Duodenal mucosa (tissue), 2 donors: ENCODE measurements around the gene SMPDL3A.
"Not testable (repeated sequence)": the region's sequence is repeated elsewhere in the genome, so short reads cannot be mapped to it uniquely, and the experiment has no call there.

Source experiments
- H3K27ac ChIP-seq: one replicate; pipeline ENCODE4 v1.7.0; 2013; ENCODE audit warnings: low read depth, low read length
- H3K27me3 ChIP-seq, 2 donors: one replicate each; pipeline ENCODE4 v1.7.0; 2013; ENCODE audit warnings: low read length in 2 of 2, control low read depth in 1 of 2; ENCODE audit not compliant: insufficient read depth in 2 of 2, control insufficient read depth in 1 of 2
- H3K36me3 ChIP-seq, 2 donors: one replicate each; pipeline ENCODE4 v1.7.0; 2013; ENCODE audit warnings: low read length in 2 of 2, control low read depth in 1 of 2; ENCODE audit not compliant: insufficient read depth in 2 of 2, control insufficient read depth in 1 of 2
- H3K4me1 ChIP-seq, 2 donors: one replicate each; pipeline ENCODE4 v1.7.0; 2013; ENCODE audit warnings: low read length in 2 of 2, control low read depth in 1 of 2; ENCODE audit not compliant: insufficient read depth in 2 of 2, control insufficient read depth in 1 of 2
- H3K4me3 ChIP-seq, 2 donors: one replicate each; pipeline ENCODE4 v1.7.0; 2013; ENCODE audit warnings: low read length in 2 of 2, low read depth in 1 of 2
- H3K9ac ChIP-seq, 2 donors: one replicate each; pipeline ENCODE4 v1.7.0; 2013; ENCODE audit warnings: low read length in 2 of 2, low read depth in 1 of 2
- H3K9me3 ChIP-seq, 2 donors: one replicate each; pipeline ENCODE4 v1.7.0; 2013; ENCODE audit warnings: low read length in 2 of 2, control low read depth in 1 of 2; ENCODE audit not compliant: control insufficient read depth in 1 of 2

SMPDL3A gene, protein sequence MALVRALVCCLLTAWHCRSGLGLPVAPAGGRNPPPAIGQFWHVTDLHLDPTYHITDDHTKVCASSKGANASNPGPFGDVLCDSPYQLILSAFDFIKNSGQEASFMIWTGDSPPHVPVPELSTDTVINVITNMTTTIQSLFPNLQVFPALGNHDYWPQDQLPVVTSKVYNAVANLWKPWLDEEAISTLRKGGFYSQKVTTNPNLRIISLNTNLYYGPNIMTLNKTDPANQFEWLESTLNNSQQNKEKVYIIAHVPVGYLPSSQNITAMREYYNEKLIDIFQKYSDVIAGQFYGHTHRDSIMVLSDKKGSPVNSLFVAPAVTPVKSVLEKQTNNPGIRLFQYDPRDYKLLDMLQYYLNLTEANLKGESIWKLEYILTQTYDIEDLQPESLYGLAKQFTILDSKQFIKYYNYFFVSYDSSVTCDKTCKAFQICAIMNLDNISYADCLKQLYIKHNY

DNA sequence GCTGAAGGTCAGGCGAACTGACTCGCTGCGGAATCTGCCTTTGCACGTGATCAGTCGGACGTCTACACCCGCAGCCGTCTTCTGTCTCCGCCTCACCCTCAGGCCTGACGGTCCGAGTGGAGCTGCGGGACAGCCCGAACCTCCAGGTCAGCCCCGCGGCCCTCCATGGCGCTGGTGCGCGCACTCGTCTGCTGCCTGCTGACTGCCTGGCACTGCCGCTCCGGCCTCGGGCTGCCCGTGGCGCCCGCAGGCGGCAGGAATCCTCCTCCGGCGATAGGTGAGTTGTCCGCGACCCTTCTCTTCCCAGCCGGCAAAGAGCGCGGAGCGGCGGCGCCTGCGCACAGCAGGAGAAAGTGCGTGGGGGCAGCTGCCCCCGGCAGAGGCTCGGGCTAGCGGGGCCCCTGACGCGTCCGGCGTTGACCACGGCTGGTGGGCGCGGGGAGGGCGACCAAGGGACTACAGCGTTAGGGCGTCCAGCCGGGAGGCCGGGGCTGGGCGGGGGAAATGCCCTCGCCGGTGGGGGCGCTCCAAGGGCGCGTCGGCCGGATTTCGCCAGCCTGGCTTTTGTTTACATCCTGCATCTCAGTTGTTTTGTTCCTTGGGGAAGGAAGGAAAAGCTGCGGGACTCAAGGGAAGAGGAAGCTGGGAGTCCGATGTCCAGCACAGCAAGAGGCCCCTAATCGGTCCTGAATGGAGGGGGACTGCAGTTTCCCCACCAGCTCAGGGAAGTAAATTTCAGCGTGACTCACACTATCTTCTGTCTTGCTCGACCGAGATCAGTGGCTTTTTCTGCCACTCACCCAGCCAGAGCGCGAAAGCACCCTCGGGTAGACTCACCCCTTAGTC lies at the start of gene SMPDL3A:
TSS of gene SMPDL3A (plus strand) at position 77 of the 846 bp plus-strand sequence. CDS start at position 166, 89 bp downstream.
- Histone ChIP-seq H3K4me3 (peak within 1 kb of the TSS; percentile 92 to 98), H3K36me3 (no peaks in the 10 kb centered on the region), H3K27me3 (no peaks in the 10 kb centered on the region), H3K9me3 (no peaks in the 10 kb centered on the region), H3K27ac (peak within 1 kb of the TSS; percentile 94), H3K4me1 (peaks cover 26 to 33% of the 10 kb centered on the region in 2 donors), H3K9ac (peak within 1 kb of the TSS; percentile 90 to 98)

DNA sequence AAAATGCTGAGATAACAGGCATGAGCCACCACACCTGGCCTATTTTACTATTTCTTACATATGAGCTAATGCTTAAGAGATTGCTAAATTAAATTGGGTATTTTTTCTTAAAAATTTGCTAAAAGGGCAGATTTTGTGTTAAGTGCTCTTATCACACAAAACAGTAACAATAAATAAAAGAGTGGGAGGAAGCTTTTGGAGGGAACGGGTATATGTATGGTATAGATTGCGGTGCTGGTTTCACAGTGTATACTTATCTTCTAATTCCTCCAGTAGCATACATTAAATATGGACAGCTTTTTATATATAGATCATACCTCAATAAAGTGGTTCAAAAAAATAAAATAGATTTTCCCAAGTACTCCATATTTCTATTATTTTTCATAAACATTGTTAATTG lies 49.0 kb upstream of the SMPDL3A start:
- Histone ChIP-seq H3K9ac (no peak overlapping the region), H3K36me3 (no peaks in the 10 kb centered on the region), H3K27ac (no peak overlapping the region), H3K4me3 (no peak overlapping the region), H3K4me1 (no peaks in the 10 kb centered on the region), H3K9me3 (no peaks in the 10 kb centered on the region), H3K27me3 (no peaks in the 10 kb centered on the region)

DNA sequence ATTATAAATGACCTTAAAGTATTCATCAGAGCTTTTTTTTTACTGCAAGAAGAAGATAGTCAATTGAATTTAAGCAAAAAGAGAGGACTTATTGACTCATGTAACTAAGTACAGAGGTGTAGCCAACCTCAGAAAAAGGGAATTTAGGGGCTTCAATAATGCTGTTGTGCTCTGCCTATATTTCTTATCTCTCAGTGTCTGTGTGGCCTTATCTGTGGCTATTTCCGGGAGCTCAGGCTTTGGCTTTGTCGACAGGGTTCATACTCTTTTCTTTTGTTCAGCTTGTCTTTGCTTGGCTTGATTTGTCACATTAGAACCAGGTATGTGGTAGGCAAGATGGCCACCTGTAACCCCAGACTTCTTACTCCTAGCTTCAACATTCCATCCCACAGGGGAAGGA lies 48.1 kb upstream of the SMPDL3A start:
- no peak overlapping the region for H3K9ac ChIP-seq
- H3K9me3 ChIP-seq, result no peaks in the 10 kb centered on the region
- no peak overlapping the region for H3K4me3 ChIP-seq
- H3K36me3 ChIP-seq, result no peaks in the 10 kb centered on the region
- no peak overlapping the region for H3K27ac ChIP-seq
- no peaks in the 10 kb centered on the region for H3K27me3 ChIP-seq
- H3K4me1 ChIP-seq, result no peaks in the 10 kb centered on the region

DNA sequence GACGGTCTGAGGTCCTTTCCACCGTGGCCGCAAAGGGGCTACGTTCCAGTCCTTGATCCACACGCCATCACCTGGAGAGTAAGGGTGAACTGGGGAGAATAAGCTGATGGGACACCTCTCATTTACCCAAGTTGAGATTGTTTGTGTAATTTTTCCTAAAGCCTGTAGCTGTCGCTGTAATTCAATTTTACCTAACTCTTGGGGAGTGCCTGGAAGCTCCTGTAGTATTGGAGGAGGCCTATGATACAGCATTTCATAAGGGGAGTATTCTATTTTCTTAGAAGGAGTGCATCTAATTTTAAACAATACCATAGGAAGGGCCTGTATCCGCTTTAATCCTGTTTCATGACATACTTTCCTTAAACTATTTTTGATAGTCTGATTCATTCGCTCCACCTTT lies 44.8 kb upstream of the SMPDL3A start:
- H3K4me3 ChIP-seq, H3K27ac ChIP-seq, H3K9ac ChIP-seq, H3K9me3 ChIP-seq, H3K4me1 ChIP-seq, H3K27me3 ChIP-seq, H3K36me3 ChIP-seq: not testable (repeated sequence)

DNA sequence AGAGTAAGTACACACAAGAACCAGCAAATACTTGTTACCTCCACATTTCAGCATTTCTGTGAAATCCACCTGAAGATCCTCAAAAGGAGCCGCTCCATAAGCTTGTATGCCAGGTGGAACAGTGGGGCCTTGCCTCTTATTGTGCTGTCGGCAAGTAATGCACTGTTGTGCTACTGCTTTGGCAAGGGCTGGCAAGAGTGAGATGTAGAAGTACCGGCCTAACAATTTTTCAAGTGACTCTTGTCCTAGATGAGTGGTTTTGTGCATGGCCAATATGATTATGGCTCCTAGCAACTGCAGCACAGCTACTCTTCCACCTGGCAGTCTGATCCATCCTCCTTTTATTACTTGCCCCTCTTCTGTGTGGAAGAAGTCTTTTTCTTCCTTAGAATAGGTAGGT lies 44.2 kb upstream of the SMPDL3A start:
- H3K9ac ChIP-seq, H3K4me3 ChIP-seq, H3K4me1 ChIP-seq, H3K36me3 ChIP-seq, H3K27me3 ChIP-seq, H3K9me3 ChIP-seq, H3K27ac ChIP-seq: not testable (repeated sequence)

DNA sequence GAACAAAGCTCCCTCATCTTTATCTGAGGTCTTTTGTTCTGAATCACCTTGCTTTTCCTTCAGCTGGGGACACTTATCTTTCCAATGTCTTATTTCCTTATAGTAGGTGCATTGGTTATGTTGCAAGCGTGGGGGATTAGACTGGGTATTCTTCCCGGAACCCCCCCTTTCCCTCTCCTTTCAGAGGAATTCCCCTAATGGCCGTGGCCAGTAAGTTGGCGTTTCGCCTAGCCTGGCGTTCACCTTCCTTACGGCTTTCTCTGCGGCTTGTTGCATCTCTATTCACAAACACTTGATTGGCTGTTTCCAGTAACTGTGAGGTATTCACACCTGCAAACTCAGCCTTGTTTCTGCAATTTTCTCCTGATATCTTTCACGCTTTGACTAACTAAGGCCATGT lies 42.4 kb upstream of the SMPDL3A start:
- no peaks in the 10 kb centered on the region for H3K9me3 ChIP-seq
- H3K9ac ChIP-seq, result no peak overlapping the region
- H3K27ac ChIP-seq, result no peak overlapping the region
- H3K36me3 ChIP-seq, result no peaks in the 10 kb centered on the region
- H3K4me3 ChIP-seq, result no peak overlapping the region
- H3K4me1 ChIP-seq, result peaks cover 3 to 8% of the 10 kb centered on the region in 2 donors
- H3K27me3 ChIP-seq, result no peaks in the 10 kb centered on the region

DNA sequence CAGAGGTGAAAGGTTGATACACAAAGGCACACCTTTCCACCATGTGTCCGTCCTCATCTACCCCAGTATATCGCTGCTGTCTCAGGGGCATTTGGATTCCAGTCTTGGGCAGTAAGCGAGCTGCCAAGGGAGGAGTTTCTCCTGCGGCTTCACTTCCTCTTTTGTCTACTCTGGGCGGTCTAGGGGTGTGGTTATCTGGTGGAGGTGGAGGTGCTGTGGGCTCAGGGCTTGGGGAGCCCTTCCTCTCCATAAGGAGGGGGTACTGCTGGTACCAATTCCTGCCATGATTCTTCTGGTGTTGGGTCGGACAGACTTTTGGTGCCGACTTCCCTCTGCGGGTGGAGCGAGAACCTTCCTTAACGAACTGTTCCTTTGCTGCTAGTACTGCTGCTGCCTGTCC lies 41.5 kb upstream of the SMPDL3A start:
- Histone ChIP-seq H3K4me3 (no peak overlapping the region), H3K36me3 (no peaks in the 10 kb centered on the region), H3K27ac (no peak overlapping the region), H3K9ac (no peak overlapping the region), H3K9me3 (no peaks in the 10 kb centered on the region), H3K4me1 (peaks cover 3 to 8% of the 10 kb centered on the region in 2 donors), H3K27me3 (no peaks in the 10 kb centered on the region)

DNA sequence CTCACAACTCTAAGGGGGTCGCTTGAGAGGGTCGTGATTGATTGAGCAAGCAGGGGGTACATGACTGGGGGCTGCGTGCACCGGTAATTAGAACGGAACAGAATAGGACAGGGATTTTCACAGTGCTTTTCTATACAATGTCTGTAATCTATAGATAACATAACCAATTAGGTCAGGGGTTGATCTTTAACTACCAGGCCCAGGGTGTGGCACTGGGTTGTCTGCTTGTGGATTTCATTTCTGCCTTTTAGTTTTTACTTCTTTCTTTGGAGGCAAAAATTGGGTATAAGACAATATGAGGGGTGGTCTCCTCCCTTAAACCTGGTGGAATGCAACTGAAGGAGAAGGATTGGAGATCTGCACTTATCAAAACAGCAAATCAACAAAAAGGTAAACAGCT lies 40.1 kb upstream of the SMPDL3A start:
- peaks cover 3 to 11% of the 10 kb centered on the region in 2 donors for H3K4me1 ChIP-seq
- H3K4me3 ChIP-seq, H3K9ac ChIP-seq, H3K36me3 ChIP-seq, H3K27ac ChIP-seq, H3K9me3 ChIP-seq, H3K27me3 ChIP-seq: not testable (repeated sequence)

DNA sequence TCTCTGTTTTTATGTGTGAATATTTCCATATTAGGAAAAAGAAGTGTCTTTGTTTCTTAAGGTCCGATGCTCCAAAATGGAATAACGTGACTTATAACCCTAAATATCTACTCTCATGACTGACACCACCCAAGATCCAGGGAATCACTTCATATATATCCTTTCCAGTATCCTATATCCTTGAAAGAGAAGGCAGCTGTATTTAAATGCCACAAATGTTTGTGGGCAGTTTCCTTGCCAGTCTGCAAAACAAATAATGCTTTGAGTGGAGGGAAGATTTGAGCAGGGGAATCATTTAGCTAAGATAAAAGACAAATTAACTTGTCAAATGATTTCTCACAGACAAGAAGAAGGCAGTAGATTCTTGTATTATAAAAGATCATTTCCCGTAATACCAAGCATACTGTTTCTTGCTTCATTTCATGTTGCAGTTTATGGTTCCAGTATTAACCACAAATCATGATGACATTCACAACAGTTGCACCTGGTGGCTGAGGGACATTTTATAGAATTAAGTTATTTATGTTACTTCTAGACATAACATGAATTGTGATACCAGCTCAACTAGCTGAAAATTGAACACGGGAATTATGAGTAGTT lies 39.5 kb upstream of the SMPDL3A start:
- no peaks in the 10 kb centered on the region for H3K27me3 ChIP-seq
- H3K4me1 ChIP-seq, result peaks cover 3 to 11% of the 10 kb centered on the region in 2 donors
- H3K4me3 ChIP-seq, result no peak overlapping the region
- no peak overlapping the region for H3K9ac ChIP-seq
- H3K36me3 ChIP-seq, result no peaks in the 10 kb centered on the region
- no peak overlapping the region for H3K27ac ChIP-seq
- H3K9me3 ChIP-seq, result no peaks in the 10 kb centered on the region

DNA sequence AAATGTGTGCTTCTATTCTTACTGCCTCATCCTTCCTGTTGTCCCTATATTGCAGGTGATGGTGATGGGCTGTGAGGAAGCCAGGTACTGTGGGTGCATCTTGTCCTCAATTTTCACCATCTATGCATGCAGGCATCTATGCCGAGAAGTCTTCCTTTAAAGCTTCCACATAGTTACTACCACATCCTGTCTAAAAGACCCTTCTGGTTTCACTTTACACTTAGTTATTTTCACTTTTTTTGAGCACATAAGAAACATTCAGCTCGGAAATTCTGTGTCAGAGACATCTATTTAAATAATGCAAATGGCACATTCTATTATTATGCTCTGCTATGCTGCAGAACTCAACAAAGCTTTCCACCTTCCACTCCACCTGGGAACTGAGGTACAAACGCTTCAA lies 37.7 kb upstream of the SMPDL3A start:
- H3K4me1 ChIP-seq, result peaks cover 3 to 11% of the 10 kb centered on the region in 2 donors
- no peaks in the 10 kb centered on the region for H3K27me3 ChIP-seq
- H3K9me3 ChIP-seq, result no peaks in the 10 kb centered on the region
- H3K9ac ChIP-seq, result no peak overlapping the region
- no peak overlapping the region for H3K4me3 ChIP-seq
- H3K27ac ChIP-seq, result no peak overlapping the region
- H3K36me3 ChIP-seq, result no peaks in the 10 kb centered on the region
